SK-N-MC (cell line): Measurements from ENCODE around the gene PSMD2.

ENCODE experiments used
- DNase-seq: peaks from one replicate; pipeline ENCODE4 v3.0.0-alpha.2; 2011; ENCODE audit warnings: low read depth, low spot score
- H3K27ac ChIP-seq: fragments of 200-600 bp; sonication (generic); 2 replicates; pipeline ENCODE4 v1.5.1; 2016; ENCODE audit warnings: mixed run types
- H3K36me3 ChIP-seq: fragments of 200-600 bp; sonication (generic); 2 replicates; pipeline ENCODE4 v1.6.1; 2017; ENCODE audit warnings: antibody characterized with exemption, low read length, mixed read lengths; ENCODE audit not compliant: insufficient read depth
- H3K4me3 ChIP-seq: fragments of 200-600 bp; sonication (generic); 2 replicates; pipeline ENCODE4 v1.5.1; 2016
- H3K9ac ChIP-seq: fragments of 200-600 bp; sonication (generic); 2 replicates; pipeline ENCODE4 v1.8.0; 2017; ENCODE audit warnings: mixed run types, mixed read lengths; ENCODE audit not compliant: insufficient read length
- H3K9me3 ChIP-seq: fragments of 200-600 bp; sonication (generic); 2 replicates; pipeline ENCODE4 v1.6.1; 2017; ENCODE audit warnings: low read depth, mild to moderate bottlenecking, antibody characterized with exemption, low read length, moderate library complexity, mixed read lengths
- EZH2 ChIP-seq: fragments of 200-600 bp; sonication (generic); IDR thresholded peaks from one replicate; pipeline ENCODE4 v1.6.1; 2017; ENCODE audit warnings: antibody characterized with exemption
- FOXP2 ChIP-seq: optimal IDR thresholded peaks from 2 replicates; pipeline ENCODE3; 2011; ENCODE audit warnings: mild to moderate bottlenecking, moderate library complexity; ENCODE audit not compliant: insufficient read depth; ENCODE audit errors: extremely low read length, control extremely low read depth
- POLR2AphosphoS5 ChIP-seq: IDR thresholded peaks from 2 replicates; pipeline ENCODE4 v1.6.1; 2012; ENCODE audit warnings: mild to moderate bottlenecking, low read depth, low read length, borderline replicate concordance

The PSMD2 gene

GRCh38 chr3:184332370-184333090, 33.5 kb downstream of the PSMD2 start:
- Histone ChIP-seq H3K9me3 (no peaks in the 10 kb centered on the region), H3K27ac (peak overlapping the region; percentile 69), H3K36me3 (peaks cover 76% of the 10 kb centered on the region), H3K4me3 (no peak overlapping the region), H3K9ac (no peak overlapping the region)
- DNase-seq = no peak
- TF ChIP-seq POLR2AphosphoS5 = 0 out of 2 replicates have a peak, but pooled peaks have one; percentile 25
- TF ChIP-seq EZH2 = no peak

- Histone ChIP-seq H3K9ac (no peak overlapping the region), H3K27ac (peak overlapping the region; percentile 69), H3K9me3 (no peaks in the 10 kb centered on the region), H3K36me3 (peaks cover 69% of the 10 kb centered on the region), H3K4me3 (no peak overlapping the region)
- TF ChIP-seq POLR2AphosphoS5 (no peak), EZH2 (no peak), FOXP2 (no peak)
- DNase-seq = no peak
Measured at GRCh38 chr3:184333190-184333589, 34.1 kb downstream of the PSMD2 start.

GRCh38 chr3:184333700-184334099, 34.7 kb downstream of the PSMD2 start:
- H3K9me3 ChIP-seq = no peaks in the 10 kb centered on the region
- TF ChIP-seq FOXP2 (no peak), EZH2 (no peak), POLR2AphosphoS5 (no peak)
- no peak overlapping the region for H3K9ac ChIP-seq
- H3K27ac ChIP-seq = peak overlapping the region; percentile 69; the same call in 1 of the 2 replicates
- H3K4me3 ChIP-seq = no peak overlapping the region
- peaks cover 64% of the 10 kb centered on the region for H3K36me3 ChIP-seq
- DNase-seq = no peak

DNA sequence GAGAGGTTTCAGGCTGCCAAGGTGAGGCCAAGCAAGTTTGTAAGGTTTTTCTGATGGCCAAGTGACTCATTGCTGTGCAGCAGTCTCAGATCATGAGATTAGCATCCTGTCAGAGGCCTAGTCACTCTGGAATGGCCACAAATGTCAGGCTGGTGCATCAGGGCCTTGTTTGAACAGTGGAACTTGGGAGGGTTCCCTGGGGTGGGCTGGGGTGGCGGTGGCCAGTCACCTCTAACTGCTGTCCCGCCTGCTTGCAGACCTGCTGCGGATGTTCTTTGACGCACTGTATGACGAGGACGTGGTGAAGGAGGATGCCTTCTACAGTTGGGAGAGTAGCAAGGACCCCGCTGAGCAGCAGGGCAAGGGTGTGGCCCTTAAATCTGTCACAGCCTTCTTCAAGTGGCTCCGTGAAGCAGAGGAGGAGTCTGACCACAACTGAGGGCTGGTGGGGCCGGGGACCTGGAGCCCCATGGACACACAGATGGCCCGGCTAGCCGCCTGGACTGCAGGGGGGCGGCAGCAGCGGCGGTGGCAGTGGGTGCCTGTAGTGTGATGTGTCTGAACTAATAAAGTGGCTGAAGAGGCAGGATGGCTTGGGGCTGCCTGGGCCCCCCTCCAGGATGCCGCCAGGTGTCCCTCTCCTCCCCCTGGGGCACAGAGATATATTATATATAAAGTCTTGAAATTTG, 35.6 kb downstream of the PSMD2 start:
- TF ChIP-seq EZH2 = no peak
- no peak; the same call in 1 of the 2 replicates for TF ChIP-seq POLR2AphosphoS5
- TF ChIP-seq FOXP2 = no peak
- H3K9ac ChIP-seq = no peak overlapping the region
- H3K27ac ChIP-seq = peak overlapping the region; percentile 87; the same call in 1 of the 2 replicates
- H3K4me3 ChIP-seq = no peak overlapping the region
- DNase-seq = no peak
- H3K9me3 ChIP-seq = no peaks in the 10 kb centered on the region
- H3K36me3 ChIP-seq = peaks cover 55% of the 10 kb centered on the region

DNA sequence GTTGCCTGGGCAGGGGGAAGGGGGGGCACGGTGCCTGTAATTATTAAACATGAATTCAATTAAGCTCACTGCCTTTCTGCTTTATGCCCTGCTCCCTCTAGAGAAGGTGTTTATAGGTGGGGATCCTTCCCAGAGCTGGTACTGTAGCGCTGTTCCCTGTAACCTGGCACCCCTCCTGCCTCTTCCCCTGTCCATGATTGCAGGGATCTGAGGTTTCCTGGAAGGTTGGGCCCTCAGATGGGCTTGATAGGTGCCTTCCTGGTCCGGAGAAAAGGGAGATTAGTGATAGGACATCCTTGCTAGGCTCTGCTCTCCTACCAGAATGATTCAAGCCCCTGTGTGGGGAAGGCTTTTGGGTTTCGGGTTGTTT, 36.2 kb downstream of the PSMD2 start:
- peak overlapping the region; percentile 87 for H3K27ac ChIP-seq
- H3K4me3 ChIP-seq = peak overlapping the region; percentile 95
- TF ChIP-seq FOXP2 (no peak), POLR2AphosphoS5 (no peak), EZH2 (no peak)
- peaks cover 48% of the 10 kb centered on the region for H3K36me3 ChIP-seq
- H3K9me3 ChIP-seq = no peaks in the 10 kb centered on the region
- peak overlapping the region; percentile 85 for H3K9ac ChIP-seq
- DNase-seq = no peak

GRCh38 chr3:184335661-184336546, 36.9 kb downstream of the PSMD2 start:
- peak overlapping the region; percentile 87 for H3K27ac ChIP-seq
- peak overlapping the region; percentile 85 for H3K9ac ChIP-seq
- DNase-seq = no peak
- H3K4me3 ChIP-seq = peak overlapping the region; percentile 95
- peaks cover 43% of the 10 kb centered on the region for H3K36me3 ChIP-seq
- peak; percentile 80 for TF ChIP-seq FOXP2
- no peak for TF ChIP-seq EZH2
- peak; percentile 96 for TF ChIP-seq POLR2AphosphoS5
- no peaks in the 10 kb centered on the region for H3K9me3 ChIP-seq

- Histone ChIP-seq H3K9ac (peak overlapping the region; percentile 85), H3K4me3 (peak overlapping the region; percentile 95), H3K9me3 (no peaks in the 10 kb centered on the region), H3K36me3 (peaks cover 35% of the 10 kb centered on the region), H3K27ac (peak overlapping the region; percentile 87; the same call in 1 of the 2 replicates)
- no peak for DNase-seq
- no peak for TF ChIP-seq FOXP2
- no peak for TF ChIP-seq POLR2AphosphoS5
- no peak for TF ChIP-seq EZH2
Measured at GRCh38 chr3:184336547-184337398, 37.7 kb downstream of the PSMD2 start.

- H3K9me3 ChIP-seq = no peaks in the 10 kb centered on the region
- H3K27ac ChIP-seq = peak within 1 kb of the TSS; percentile 87; the same call in 1 of the 2 replicates
- TF ChIP-seq POLR2AphosphoS5 = no peak
- TF ChIP-seq FOXP2 = no peak
- no peak for TF ChIP-seq EZH2
- DNase-seq = no peak
- H3K9ac ChIP-seq = peak within 1 kb of the TSS; percentile 85
- peak within 1 kb of the TSS; percentile 95 for H3K4me3 ChIP-seq
- H3K36me3 ChIP-seq = peaks cover 29% of the 10 kb centered on the region
Measured at GRCh38 chr3:184337399-184337714, 38.3 kb downstream of the PSMD2 start, which contains the start of gene FAM131A. TSS of gene FAM131A (plus strand) at chr3:184337600. CDS start at chr3:184337631, 31 bp downstream.
